ENCODE measurements around the gene PTAFR. TPM values are rescaled to one million over a fixed set of nuclear protein-coding genes. Genes with fewer than 3 reads are reported as not detected.

PTAFR gene
- total RNA-seq, 6 experiments from 2014 or later, result 0.26 to 0.57 (median 0.43) TPM

DNA sequence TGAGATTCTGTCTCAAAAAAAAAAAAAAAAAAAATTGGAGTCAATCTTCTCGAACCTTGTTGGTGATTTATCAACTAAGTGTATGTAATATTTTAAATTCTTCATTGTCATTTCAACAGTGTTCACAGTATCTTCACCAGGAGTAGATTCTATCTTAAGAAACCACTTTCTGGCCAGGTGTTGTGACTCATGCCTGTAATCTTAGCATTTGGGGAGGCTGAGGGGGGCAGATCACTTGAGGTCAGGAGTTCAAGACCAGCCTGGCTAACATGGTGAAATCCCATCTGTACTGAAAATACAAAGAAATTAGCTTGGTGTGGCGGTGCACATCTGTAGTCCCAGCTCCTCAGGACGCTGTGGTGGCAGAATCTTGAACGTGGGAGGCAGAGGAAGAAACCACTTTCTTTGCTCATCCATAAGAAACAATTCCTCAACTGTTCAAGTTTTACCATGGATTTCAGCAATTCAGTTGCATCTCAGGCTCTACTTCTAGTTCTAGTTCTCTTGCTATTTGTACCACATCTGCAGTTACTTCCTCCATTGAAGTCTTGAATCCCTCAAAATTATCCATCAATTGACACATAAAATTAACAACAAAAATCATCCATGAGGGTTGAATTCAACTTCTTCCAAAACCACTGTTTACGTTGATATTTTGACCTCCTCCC, 57.7 kb downstream of the PTAFR start:
- H3K27me3 Mint-ChIP-seq (ENCODE audit: insufficient read depth), result no peaks in the 10 kb centered on the region
- peaks cover 16% of the 10 kb centered on the region for H3K4me1 Mint-ChIP-seq (ENCODE audit: low read depth)
- no peak for DNase-seq
- H3K4me3 Mint-ChIP-seq, result no peak overlapping the region
- H3K9me3 Mint-ChIP-seq, result no peaks in the 10 kb centered on the region
- no peaks in the 10 kb centered on the region for H3K36me3 Mint-ChIP-seq (ENCODE audit: low read depth)
- H3K27ac Mint-ChIP-seq, result no peak overlapping the region
- TF ChIP-seq CTCF (IDR thresholded peaks at IDR 0.05), result no peak

DNA sequence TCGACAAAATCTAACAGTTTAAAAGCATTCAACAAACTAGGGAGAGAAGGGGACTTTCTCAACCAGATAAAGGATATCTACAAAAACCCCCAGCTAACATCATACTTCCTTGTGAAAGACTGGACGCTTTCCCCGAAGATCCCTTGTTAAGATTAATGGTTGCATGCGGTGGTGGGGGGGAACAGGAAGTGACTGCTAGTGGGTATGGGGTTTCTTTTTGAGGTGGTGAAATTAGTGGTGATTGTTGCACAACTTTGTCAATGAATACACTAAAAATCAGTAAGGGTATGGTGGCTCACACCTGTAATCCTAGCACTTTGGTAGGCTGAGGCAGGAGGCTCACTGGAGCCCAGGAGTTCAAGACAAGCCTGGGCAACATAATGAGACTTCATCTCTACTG, 61.2 kb downstream of the PTAFR start:
- Mint-ChIP-seq H3K9me3 (no peaks in the 10 kb centered on the region), H3K4me3 (no peak overlapping the region)

GRCh38 chr1:28114844-28115243, 61.6 kb downstream of the PTAFR start:
- DNase-seq, result no peak
- Mint-ChIP-seq H3K9me3 (no peaks in the 10 kb centered on the region), H3K4me1 (ENCODE audit: low read depth) (peaks cover 33% of the 10 kb centered on the region), H3K36me3 (ENCODE audit: low read depth) (no peaks in the 10 kb centered on the region), H3K4me3 (no peak overlapping the region), H3K27ac (no peak overlapping the region), H3K27me3 (ENCODE audit: insufficient read depth) (no peaks in the 10 kb centered on the region)
- no peak for TF ChIP-seq CTCF (IDR thresholded peaks at IDR 0.05)

More for the DNA sequence above, 61.2 kb downstream of the PTAFR start:
- no peak overlapping the region for H3K27ac Mint-ChIP-seq
- no peak for DNase-seq
- peaks cover 32% of the 10 kb centered on the region for H3K4me1 Mint-ChIP-seq (ENCODE audit: low read depth)
- H3K36me3 Mint-ChIP-seq (ENCODE audit: low read depth), result no peaks in the 10 kb centered on the region
- TF ChIP-seq CTCF (IDR thresholded peaks at IDR 0.05), result no peak
- no peaks in the 10 kb centered on the region for H3K27me3 Mint-ChIP-seq (ENCODE audit: insufficient read depth)

DNA sequence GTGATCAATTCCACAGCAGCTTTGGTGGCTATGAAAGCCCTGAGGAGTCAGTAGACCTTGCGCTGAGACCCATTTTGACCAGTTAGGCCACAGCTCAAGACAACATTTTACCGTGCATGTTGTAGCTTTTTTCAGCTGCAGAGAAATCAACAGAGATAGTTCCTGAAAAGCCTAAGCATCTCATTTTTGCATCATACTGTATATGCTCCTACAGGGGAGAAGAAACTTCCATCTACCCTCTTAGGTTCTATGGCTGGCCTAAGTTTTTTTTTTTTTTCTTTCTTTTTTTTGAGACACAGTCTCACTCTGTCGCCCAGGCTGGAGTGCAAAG, 63.3 kb downstream of the PTAFR start:
- Mint-ChIP-seq H3K9me3 (no peaks in the 10 kb centered on the region), H3K4me3 (peak overlapping the region; percentile 64; the same call in 1 of the 2 replicates), H3K4me1 (ENCODE audit: low read depth) (peaks cover 33% of the 10 kb centered on the region), H3K27me3 (ENCODE audit: insufficient read depth) (no peaks in the 10 kb centered on the region), H3K36me3 (ENCODE audit: low read depth) (no peaks in the 10 kb centered on the region), H3K27ac (peak overlapping the region; percentile 92)
- no peak for DNase-seq
- TF ChIP-seq CTCF (IDR thresholded peaks at IDR 0.05), result no peak; the same call in 1 of the 2 replicates

DNA sequence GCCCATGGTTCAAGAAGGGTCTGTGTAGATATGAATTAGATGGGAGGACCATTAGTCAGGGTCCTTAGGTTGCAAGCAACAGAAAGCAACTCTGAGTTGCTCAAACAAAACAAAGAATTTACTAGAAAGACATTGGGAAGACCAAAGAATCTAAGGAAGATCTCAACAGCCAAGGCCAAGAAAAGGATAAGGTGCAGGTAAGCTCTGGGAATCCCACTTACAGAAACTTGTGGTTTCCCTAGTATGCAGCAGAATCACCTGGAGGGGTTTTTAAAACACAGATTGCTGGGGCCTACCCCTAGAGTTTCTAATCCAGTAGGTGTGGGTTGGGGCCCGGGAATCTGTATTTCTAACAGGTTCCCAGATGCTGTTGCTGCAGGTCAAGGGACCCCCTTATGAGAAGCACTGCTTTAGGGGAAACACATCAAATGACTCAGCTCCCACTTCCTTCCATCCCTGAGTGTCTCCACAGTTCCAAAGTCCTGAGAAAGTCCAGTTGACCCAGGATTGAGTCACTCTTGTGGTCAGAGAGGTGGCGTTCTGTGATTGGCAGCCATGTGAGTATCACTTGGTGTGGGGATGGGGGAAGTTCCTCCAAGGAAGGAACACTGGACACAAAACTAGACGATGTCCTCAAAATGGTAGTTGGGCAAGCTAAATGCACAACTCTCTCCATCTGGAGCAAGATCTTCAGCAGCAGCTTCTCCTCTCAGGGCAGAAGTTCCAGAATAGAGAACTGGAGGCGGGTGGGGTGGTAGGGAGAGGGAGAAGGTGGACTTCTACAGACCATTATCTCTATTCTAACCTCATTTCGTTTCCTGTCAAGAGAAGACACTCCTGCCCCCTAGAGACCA, 63.9 kb downstream of the PTAFR start:
- peak; percentile 69 for TF ChIP-seq CTCF (IDR thresholded peaks at IDR 0.05)
- peak; percentile 89 for DNase-seq
- H3K27ac Mint-ChIP-seq, result peak overlapping the region; percentile 92
- H3K27me3 Mint-ChIP-seq (ENCODE audit: insufficient read depth), result no peaks in the 10 kb centered on the region
- peaks cover 33% of the 10 kb centered on the region for H3K4me1 Mint-ChIP-seq (ENCODE audit: low read depth)
- H3K9me3 Mint-ChIP-seq, result no peaks in the 10 kb centered on the region
- peak overlapping the region; percentile 64 for H3K4me3 Mint-ChIP-seq
- H3K36me3 Mint-ChIP-seq (ENCODE audit: low read depth), result no peaks in the 10 kb centered on the region

Measured in HFFc6 (cell line).